Stomach (tissue), 4 donors: Measurements from ENCODE around the gene CCDC141.

Experiments
- POLR2A ChIP-seq, 4 donors: fragments of 450-650 bp; IDR thresholded peaks; one replicate each; pipeline ENCODE4 v1.6.1; 2016; ENCODE audit warnings: antibody characterized with exemption in 4 of 4, control low read depth in 2 of 4, mild to moderate bottlenecking in 1 of 4, moderate library complexity in 1 of 4
- TF ChIP-seq, protein P1 (sequence below), 7 experiments: fragments of 450-650 bp in 4 of 7; fragments of 200-600 bp in 3 of 7; sonication (generic) in 3 of 7; IDR thresholded peaks; one replicate each; pipeline ENCODE4 v1.5.1; 2016 to 2019; ENCODE audit warnings: antibody characterized with exemption in 7 of 7, control low read depth in 2 of 7, mild to moderate bottlenecking in 1 of 7

DNA sequence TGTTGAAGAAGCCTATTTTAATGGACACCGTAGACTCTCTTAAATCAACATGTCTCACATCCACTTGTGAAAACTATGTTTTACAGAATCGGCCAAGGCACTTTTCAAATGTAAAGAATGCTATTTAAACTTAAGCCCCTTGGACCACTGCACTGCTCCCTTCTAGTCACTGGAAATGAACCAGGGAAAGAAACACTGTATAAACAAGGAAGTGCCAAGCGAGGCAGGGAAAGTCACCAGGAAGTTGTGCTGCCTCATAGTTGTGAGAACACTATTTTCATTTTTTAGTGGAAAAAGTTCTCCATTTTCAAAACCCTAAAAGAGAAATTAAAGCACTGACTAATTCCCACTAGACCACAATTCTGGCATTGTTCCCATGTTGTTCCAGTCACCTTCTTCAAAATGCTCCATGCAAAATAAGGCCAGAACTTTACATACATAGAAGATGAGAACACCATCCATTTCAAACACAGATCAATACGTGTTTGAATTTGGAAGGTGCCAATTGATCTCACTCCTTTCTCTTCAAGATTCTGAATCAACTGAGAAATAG lies 13.5 kb downstream of the CCDC141 start:
- TF ChIP-seq POLR2A (IDR thresholded peaks at IDR 0.05): no peak
- TF ChIP-seq, protein P1, sequence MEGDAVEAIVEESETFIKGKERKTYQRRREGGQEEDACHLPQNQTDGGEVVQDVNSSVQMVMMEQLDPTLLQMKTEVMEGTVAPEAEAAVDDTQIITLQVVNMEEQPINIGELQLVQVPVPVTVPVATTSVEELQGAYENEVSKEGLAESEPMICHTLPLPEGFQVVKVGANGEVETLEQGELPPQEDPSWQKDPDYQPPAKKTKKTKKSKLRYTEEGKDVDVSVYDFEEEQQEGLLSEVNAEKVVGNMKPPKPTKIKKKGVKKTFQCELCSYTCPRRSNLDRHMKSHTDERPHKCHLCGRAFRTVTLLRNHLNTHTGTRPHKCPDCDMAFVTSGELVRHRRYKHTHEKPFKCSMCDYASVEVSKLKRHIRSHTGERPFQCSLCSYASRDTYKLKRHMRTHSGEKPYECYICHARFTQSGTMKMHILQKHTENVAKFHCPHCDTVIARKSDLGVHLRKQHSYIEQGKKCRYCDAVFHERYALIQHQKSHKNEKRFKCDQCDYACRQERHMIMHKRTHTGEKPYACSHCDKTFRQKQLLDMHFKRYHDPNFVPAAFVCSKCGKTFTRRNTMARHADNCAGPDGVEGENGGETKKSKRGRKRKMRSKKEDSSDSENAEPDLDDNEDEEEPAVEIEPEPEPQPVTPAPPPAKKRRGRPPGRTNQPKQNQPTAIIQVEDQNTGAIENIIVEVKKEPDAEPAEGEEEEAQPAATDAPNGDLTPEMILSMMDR (IDR thresholded peaks at IDR 0.05): no peak
